NCI-H526 treated with DMSO at 0.1 percent for 48 hours (cell line): ENCODE data around the gene PIGU.

Source experiments
- DNase-seq: peaks from one replicate; lab custom pipeline; 2025; lab: John Stamatoyannopoulos, UW

Gene PIGU

DNA sequence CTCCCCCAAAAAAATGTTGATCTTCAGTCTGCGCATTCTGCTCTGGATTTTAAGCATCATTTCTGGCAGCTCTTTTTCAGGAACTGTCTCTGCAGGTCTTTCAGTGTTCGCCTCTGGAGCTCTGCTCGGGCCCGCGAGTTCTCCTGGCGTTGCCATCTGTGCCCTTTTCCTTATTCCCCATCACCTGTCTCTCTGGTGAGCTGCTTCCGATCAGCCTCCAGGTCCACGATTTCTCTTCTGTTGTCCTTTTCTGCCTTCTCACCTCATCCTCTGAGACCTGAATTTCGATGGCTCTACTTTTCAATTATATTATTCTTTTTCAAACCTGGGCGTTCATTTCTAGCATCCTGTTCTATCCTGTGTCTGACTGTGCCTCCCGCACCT, 119.0 kb downstream of the PIGU start:
- DNase-seq = peak; percentile 66

DNA sequence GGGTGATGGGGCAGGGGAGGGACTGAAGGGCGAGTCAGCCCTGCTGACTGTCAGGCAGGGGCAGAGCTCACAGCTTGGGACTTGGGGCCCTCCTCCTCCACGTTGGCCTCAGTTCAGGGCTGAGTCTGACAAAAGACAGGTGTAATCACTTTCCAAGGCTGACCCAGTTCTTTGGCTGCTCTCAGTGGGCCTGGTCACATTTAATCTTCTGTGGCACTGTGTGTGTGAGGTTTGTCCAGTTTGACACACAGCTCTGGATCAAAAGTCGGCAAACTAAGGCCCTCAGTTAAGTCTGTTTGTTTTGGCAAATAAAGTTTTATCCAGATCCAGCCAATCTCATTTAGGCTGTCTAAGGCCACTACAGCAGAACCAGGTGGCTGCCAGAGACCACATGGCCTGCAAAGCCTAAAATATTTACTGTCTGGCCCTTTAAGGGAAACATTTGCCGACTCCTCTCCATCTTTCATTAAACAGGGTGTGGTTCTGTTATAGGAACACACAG, 123.5 kb downstream of the PIGU start:
- DNase-seq = no peak

DNA sequence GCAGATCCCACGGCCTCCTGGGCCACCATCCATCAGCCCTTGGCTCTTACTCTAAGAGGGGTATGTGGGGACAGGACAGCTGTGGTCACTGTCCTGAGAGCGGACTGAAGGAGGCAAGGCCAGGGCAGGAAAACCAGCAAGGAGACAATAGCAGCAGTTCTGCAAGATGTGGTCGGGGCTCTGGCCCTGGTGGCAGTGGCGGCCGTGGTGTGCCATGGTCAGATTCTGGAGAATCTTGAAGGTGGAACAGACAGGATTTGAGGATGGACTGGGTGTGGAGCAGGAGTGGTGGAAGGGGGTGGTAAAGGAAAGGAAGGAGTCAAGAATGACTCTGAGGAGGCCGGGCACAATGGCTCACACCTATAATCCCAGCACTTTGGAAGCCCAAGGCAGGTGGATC, 124.3 kb downstream of the PIGU start:
- DNase-seq = no peak

DNA sequence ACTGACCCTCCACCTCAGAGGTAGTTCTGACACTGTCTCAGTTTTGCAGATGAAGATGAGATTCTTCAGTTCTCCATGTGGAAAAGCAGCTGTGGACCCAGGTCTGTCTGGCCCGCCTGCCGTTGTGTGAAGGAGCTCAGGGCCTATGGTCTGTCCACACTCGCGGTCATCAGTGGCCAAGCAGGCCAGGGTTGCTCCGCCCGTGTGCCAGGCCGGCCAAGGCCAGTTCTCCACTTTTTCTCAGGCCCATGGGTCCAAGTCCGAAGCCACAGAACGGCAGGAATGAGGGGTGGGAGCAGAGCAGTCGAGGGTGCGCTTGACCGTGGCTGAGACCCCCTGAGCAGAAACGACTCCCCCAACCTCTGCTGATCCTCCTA, 127.0 kb downstream of the PIGU start:
- DNase-seq = no peak

DNA sequence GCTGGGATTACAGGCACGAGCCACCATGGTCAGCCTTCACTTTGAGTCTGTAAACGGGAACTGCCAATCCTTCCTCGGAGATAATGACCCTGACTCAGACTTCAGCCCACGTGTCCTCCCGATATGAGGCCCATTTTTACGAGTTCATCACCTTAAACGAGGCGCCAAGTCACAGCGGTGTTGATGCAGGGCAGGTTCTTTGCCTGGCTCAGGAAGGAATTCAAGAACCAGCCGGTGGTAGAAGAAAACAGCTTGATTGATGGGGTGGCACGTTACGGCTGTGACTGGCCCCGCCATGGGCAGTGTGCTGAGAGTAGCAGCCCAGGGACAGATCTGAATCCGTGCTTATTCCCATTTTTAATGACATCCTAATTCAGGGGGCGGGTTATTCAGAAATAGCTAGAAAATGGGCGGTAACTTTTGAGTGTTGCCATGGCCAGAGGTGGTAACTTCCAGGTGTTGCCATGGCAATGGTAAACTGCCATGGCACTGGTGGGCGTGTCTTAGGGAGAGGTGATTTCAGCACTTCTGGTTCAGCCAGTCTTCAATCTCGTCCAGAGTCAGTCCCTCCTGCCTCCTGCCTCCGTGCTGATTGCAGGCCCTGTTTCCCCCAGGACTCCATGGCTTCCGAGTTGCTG, 127.5 kb downstream of the PIGU start:
- peak; percentile 10 for DNase-seq

DNA sequence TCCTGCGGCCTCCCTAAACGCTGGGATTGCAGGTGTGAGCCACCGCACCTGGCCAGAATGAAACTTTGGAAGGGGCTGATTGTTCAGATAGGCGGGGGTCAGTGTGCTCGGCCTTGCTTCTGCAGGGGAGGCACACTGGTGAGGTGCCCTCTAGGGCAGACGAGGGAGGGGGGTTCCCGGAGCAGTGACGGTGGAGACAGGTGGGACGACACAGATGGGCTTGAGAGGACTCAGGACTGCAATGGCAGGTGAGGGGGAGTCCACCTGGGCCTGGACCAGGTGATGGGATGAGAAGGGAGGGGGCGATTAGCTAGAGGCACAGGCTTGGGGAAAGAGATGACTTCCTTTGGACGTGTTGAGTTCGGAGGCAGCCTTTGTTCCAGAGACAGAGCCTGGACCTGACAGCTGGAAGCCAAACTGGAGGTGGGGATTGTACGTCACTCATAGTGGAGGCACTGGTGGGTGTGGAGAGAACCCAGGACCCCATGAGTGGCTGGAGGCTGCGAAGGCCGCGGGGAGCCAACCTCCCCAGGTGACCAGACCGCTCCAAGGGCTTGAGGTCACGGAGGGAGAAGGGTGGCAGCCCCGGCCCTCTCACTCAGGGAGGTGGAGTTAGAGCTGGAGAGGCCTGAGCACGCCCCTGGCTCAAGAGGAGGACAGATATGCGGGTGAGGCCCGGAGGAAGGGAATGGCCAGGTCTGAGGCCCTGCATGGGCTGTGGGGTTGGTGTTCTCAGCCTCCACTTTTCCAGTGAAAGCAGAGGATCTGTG, 128.9 kb downstream of the PIGU start:
- no peak for DNase-seq

DNA sequence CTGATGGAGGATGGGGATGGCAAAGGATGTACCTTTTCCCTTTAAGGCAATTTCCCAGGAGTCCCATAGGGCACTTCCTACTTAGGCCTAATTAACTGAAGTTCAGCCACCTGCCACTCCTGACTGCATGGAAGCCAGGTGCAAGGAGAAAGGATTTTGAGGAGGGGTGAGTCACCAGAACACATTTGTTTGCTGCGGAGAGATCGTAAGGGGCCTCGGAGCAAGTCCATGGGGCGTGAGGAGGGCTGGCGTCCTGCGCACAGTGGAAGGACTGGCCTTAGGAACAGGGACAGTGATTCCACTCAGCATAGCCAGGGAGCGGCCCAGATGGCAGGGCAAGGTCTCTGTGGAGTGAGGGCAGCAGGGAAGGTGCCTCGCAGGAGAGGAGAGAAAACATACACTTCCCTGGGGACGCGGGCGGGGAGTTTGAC, 130.1 kb downstream of the PIGU start:
- peak; percentile 58 for DNase-seq

DNA sequence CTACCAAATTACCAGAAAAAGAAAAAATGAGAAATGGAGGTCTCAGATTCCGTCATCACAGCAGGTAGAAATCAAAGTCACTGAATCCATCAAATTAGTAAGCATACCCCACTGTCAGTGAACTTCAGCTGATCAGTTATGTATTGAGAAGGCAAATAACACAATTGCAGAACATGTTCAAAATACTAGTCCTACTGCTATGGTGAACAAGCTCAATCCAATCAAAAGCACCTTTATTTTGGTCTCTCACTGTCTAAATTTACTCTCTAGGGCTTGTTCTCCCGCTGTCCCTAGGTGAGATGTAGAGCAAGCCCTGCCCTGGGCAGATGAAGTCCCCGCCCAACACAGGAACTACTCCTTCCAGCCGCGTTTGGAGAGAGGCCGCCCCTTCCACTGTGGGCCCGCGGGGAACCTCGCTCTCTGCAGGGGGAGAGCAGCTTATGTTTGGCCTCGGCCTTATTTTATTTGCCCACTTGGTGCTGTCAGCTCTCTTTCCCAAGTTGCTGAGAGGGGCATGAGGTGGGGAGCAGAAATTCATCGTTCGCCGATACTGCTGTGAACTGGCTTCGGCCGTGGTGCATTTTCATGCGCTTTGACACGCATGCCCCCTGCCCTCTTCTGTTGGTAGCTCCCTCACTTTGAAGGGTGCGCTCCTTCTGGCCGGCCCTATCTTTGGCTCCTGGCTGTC, 132.6 kb downstream of the PIGU start:
- DNase-seq = no peak

DNA sequence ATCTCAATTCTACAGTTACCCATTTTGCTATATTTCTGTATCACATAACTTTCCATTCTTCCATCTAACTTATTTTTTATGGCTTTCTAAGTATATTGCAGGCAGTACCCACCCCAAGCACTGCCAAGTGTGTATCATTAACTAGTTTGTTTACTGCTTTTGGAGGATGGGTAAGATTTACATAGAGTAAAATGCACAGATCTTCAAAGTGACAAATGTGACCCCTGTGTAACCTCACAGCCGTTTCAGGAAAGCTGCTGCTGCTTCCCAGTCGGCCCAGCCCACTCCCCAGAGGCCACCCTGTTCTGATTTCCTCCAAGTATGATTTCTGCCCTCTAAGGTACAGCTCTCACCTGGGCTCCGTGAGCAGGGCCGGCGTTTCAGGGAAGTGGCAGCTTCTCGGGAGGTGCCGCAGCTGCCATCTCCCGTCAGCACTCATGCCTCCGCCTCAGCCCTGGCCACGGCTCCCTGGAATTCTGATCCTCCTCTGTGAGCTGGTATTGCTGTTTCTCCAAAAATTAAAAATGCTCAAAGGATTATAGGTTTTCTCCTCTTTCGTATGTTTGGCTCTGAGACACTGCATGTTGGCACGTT, 133.3 kb downstream of the PIGU start:
- no peak for DNase-seq

DNA sequence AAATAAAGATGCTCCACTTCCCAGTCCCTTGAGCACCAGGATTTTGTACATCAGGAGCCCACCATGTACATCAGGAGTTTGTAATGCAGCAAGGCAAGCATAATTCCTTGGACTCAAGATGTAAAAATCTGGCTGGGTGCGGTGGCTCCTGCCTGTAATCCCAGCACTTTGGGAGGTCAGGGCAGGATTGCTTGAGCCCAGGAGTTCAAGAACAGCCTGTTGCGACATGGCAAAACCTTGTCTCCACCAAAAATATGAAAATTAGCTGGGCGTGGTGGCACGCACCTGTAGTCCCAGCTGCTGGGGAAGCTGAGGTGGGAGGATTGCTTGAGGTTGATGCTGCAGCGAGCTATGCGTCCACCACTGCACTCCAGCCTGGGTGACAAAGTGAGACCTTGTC, 134.5 kb downstream of the PIGU start:
- no peak for DNase-seq

DNA sequence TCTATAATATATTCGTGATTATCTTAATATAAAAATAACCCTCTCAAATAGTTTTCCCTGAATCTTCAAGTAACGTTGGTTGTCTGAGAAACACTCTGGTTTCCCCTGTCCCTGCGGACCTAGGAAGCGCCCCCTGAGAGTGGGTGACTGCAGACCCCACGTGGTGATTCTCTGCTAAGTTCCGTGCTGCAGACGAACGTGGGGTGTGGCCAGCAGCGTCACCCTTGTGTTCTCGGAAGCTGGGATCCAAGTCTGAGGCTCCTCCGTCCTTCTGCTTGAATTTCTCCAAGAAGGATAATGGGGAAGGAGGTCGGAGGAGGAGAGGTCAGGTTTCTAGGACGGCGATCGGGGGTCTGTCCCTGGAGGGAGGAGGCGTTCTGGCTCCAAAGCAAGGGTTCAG, 135.0 kb downstream of the PIGU start:
- no peak for DNase-seq

DNA sequence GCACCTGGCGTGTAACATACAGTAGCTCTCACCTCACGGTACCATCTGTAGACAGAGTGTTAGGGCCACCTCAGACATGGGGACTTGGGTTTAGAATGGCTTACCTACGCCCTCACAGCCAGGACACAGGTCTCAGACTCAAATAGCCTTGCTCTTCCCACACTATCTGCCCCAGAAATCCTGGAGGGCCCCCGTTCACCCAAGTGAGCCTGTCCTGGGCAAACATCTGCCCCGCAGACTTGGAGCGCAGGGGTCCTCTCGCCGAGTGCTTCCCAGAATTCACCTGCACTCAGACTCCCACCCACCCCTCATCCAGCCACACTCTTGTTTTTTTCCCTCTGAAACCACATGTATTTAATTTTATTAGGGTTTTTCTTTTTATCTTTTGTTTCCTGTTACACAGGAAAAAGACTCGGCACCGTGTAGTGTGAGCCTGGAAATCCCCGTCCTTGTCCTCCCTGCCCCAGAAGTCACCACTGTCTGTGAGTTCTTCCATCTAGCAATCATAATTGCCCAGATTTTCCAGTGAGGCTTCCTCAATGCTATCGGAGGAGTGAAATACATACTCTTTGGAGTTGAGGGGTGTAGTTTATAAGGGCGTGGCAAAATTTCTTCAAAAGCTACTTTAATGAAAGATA, 135.5 kb downstream of the PIGU start:
- DNase-seq = no peak

DNA sequence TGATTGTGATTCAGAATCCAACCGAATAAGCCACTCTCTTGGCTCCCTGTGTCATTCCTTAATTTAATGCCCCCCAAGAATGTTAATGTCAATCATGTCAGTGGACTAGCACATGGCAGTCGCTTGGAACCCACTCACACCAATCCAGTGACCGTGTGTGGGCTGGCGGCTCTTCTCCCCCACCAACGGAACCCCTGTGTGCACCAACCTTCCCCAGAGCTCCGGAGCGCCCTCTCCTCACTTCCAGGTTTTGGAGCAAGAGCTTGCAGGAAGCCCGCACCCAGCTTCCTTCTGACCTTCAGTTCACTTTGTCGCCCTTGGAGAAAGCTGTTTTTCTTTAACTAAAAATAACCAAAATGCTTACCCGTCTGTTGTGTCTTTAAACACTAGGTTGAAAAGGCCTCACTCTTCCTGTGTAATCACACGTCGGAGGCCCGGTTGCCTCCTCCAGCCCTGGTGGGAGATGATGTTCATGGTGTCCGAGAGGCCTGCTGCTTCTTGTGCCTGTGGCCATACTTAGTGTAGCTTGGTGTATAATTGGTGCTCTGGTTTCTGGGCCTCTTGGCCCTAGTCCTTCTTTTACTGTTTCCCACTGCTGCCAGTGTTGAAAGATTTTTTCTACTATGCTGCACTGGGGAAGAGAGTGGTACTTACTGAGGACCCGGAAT, 136.2 kb downstream of the PIGU start:
- no peak for DNase-seq

DNA sequence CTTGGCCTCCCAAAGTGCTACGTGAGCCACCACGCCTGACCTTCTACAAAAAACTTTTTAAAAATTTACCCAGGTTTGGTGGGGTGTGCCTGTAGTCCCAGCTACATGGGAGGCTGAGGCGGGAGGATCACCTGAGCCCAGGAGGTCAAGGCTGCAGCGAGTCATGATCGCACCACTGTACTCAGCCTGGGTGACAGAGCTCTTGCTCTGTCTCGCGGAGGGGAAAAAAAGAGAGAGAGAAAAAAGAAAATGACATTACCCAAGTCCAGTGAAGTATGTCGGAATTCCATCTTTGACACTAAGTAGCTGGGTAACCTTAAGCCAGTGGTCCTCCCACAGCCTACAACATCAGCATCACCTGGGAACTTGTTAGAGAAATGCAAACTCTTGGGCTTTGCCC, 137.1 kb downstream of the PIGU start:
- no peak for DNase-seq

DNA sequence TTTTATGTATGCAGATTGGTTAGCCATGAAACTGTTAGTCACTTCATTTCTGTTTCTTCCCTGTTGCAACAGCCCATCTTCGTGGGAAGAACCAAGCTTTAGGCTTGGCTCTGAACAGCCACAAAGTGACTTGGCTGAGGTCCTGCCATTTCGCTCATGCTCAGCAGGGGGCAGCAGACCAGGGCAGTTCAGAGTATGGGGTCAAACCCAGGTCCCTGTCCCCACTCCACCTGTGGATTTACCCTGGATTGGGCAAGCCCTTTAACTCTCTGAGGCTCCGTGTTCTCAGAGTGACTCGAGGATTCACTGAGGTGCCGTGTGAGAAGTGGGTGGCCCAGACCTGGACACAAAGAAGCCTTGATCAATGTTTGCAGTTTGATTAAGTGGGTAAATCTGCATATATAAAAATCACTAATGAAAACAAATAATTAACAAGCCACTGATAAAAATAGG, 138.2 kb downstream of the PIGU start:
- peak; percentile 46 for DNase-seq

DNA sequence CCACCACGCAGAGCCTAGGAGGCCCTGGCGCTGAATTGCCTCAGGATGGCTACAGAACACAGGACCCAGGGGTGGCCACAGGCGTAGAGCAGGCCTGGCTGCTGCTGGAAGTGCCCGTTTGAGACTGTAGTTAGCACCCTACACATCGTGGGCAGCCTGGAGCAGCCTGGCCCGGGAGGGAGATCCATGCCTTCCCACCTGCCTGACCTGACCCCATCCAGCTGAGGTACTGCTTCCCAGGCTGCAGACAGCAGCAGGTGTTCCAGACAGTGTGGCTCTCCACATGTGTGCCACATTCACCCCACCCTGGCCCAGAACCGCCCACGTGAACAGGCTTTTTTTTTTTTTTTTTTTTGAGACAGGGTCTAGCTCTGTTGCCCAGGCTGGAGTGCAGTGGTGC, 139.2 kb downstream of the PIGU start:
- no peak for DNase-seq

DNA sequence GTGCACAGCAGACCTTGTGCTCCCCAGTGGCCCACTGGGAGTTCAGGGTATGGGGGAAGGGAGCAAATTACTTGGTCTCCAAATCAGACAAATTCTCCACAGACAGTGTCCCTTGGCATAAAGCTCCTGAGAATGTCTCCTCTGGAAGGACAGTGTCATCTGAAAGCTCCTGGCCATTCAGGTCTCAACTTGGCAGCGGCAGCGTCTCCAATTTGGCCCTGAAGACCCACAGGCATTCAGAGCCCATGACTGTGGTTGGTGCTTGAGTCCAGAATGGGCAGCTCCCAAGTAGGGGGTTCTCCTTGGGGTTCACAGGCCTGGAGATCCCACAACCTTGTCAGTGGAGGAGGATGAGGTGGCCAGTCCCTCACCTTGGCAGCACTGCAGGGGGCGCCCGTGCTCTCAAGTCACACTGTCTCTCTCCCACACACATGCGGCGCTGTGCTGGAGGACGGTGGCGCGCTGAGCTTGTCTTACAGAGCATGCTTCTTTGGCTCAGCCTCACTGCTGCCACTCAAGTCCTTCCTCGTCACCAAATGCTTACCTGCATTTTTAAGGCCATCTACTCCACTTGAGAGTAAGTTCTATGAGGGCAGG, 140.0 kb downstream of the PIGU start:
- peak; percentile 64 for DNase-seq

DNA sequence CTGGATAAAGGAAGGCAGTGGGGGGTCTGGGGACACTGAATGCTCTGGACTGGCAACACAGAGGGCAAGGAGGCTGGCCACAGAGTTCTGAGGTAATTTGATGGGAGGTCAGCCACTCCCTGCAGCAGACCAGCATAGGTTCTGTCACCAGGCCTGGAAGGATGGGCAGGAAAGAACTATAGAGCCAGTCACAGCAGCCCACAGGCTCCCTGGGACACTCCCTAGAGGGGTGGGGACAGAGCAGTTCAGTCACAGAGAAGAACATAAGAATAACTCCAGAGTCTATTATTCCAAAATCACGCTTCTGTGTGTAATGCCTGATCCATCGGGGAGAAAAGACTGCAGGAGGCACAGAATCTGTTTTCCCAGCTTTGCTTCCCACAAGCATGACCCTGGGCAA, 141.0 kb downstream of the PIGU start:
- no peak for DNase-seq

DNA sequence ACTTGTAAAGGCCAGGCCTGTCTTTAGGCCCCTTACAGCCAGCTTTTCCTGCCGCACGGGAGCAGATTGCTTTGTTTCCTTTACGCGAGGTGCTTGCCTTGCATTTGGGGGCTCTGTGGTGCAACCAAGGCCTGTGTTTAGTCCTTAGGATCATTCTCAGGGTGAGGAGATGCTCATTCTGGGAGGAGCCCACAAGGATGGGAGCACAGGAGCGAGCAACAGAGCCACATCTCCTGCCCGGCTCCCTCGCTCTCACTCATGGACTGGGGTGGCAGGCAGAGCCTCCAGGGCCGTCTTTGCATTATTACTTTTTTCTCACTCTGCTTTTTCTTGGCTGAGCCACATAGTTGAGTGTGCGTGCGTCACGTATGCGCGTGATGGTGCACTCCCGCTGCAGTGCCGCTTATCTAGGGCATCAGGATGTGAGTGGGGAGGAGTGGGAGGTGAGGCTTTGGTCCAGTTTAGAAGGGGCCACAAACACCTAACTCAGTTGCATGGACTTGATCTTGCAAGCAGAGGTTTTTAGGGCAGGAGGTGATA, 141.5 kb downstream of the PIGU start:
- no peak for DNase-seq

DNA sequence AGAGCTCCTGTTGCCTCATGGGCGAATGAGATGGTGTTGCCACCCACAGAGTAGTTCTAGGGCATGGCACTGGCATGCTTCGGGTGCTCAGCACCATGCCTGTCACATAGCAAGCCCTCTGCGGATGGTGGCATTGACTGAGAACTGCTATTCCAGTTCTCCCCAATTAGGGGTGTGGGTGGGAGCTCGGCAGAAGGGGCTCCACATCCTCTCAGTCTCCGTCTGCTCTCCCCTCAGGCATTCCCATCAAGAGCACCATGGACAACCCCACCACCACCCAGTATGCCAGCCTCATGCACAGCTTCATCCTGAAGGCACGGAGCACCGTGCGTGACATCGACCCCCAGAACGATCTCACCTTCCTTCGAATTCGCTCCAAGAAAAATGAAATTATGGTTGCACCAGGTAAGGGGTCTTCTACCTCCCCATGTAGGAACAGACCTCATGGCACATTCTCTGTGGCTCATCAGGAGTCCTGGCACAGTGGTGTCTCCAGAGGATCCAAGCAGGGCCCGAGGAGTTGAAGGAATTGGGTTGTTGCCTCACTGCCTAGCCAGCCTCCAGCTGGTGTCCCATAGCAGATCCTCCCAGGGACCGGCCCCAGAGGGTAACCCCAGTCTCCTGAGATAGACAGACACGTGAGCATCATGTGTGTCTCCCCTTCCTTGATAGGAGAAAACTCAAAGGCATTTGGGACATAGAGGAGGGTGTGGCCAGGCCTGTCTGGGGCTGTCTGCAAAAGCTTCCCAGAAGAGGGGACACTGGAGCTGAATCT, 142.3 kb downstream of the PIGU start:
- DNase-seq = no peak
